Activated naive CD8-positive, alpha-beta T cell (primary cell): ENCODE measurements around the gene SFT2D1.
"Not testable (repeated sequence)": the region's sequence is repeated elsewhere in the genome, so short reads cannot be mapped to it uniquely, and the experiment has no call there.

ENCODE experiments used
- H3K27ac Mint-ChIP-seq: one replicate; pipeline ENCODE4 v1.8.0; 2021; ENCODE audit warnings: mixed read lengths
- H3K27me3 Mint-ChIP-seq: one replicate; pipeline ENCODE4 v1.8.0; 2021; ENCODE audit warnings: mixed read lengths
- H3K36me3 Mint-ChIP-seq: one replicate; pipeline ENCODE4 v1.8.0; 2021; ENCODE audit warnings: mixed read lengths
- H3K4me1 Mint-ChIP-seq: one replicate; pipeline ENCODE4 v1.8.0; 2021; ENCODE audit warnings: low read depth, mixed read lengths
- H3K4me3 Mint-ChIP-seq: one replicate; pipeline ENCODE4 v1.8.0; 2021; ENCODE audit warnings: mild to moderate bottlenecking, mixed read lengths
- H3K9me3 Mint-ChIP-seq: one replicate; pipeline ENCODE4 v1.8.0; 2021; ENCODE audit warnings: low read depth, mixed read lengths

The SFT2D1 gene

DNA sequence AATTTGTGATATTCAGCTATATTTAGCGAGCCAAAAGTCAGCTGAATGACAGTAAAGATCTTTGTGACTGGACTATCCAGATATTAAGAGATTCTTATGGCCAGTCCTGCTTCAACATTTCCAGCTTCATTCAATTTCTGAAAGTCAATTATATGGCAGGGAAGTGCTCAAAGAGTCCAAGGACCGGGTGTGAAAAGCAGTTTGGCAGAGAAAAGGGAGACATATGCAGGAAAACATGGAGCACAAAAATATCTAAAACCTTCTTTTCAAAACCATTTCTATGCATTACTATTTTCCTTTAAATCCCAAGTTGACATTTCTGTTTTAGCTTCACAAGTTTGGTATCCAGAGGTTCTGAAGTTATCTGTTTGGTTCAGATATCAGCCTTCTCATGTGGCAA lies 35.4 kb upstream of the SFT2D1 start:
- no peak overlapping the region for H3K27ac Mint-ChIP-seq

DNA sequence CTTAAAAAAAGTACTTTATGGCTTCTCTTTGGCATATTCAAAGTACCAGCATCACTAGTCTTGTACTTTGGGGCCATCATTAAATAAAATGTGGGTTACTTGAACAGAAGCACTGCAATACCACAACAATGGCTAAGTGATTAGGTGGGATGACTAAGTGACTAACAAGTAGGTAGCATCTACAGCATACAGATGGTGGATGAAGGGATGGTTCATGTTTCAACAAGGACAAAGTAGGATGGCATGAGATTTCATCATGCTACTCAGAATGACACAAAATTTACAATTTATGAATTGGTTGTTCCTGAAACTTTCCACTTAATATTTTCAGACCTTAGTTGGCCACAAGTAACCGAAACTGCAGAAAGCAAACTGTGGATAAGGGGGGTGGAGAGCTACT lies 32.7 kb upstream of the SFT2D1 start:
- peaks cover 3% of the 10 kb centered on the region for H3K36me3 Mint-ChIP-seq

More for the DNA sequence above, 35.4 kb upstream of the SFT2D1 start:
- no peak overlapping the region for H3K4me3 Mint-ChIP-seq
- no peaks in the 10 kb centered on the region for H3K9me3 Mint-ChIP-seq
- H3K4me1 Mint-ChIP-seq = peaks cover 9% of the 10 kb centered on the region
- H3K27me3 Mint-ChIP-seq = no peaks in the 10 kb centered on the region
- peaks cover 2% of the 10 kb centered on the region for H3K36me3 Mint-ChIP-seq

DNA sequence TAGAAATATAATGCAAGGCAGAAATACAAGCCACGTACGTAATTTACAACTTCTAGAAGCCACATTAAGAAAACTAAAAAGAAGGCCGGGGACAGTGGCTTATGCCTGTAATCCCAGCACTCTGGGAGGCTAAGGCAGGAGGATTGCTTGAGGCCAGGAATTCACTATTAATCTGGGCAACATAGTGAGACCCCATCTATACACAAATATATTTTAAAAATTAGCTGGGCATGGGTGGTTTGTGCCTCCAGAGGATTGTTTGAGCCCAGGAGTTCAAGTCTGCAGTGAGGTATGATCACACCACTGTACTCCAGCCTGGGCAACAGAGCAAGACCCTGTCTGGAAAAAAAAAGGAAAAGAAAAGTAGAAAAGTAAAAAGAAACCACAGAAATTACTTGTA lies 28.1 kb upstream of the SFT2D1 start:
- Mint-ChIP-seq H3K4me3 (no peak overlapping the region), H3K36me3 (peaks cover 11% of the 10 kb centered on the region), H3K27me3 (no peaks in the 10 kb centered on the region), H3K4me1 (no peaks in the 10 kb centered on the region), H3K27ac (no peak overlapping the region), H3K9me3 (no peaks in the 10 kb centered on the region)

More for the DNA sequence above, 32.7 kb upstream of the SFT2D1 start:
- Mint-ChIP-seq H3K27me3 (no peaks in the 10 kb centered on the region), H3K27ac (no peak overlapping the region), H3K4me3 (no peak overlapping the region), H3K9me3 (no peaks in the 10 kb centered on the region), H3K4me1 (no peaks in the 10 kb centered on the region)

DNA sequence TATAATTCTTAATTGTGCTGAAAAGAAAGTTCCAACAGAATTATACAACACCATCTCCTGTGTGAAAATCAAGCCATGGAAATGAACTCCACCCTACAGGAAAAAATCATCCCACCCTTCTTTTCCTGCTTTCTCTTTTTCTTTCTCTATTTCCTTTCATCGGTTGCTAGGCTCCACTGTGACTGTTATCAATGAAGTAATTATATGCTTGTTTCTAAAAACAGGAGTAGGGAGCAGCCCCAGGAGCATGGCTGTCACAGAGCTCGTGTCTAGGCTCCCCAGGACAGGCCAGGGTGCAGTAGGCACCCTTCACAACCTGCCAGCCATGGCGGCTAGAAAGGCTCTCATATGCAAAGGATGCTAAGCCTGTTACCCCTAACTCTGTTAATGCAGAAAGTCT lies 27.4 kb upstream of the SFT2D1 start:
- no peak overlapping the region for H3K27ac Mint-ChIP-seq
- no peaks in the 10 kb centered on the region for H3K4me1 Mint-ChIP-seq
- H3K27me3 Mint-ChIP-seq = no peaks in the 10 kb centered on the region
- peaks cover 11% of the 10 kb centered on the region for H3K36me3 Mint-ChIP-seq
- H3K4me3 Mint-ChIP-seq = no peak overlapping the region
- H3K9me3 Mint-ChIP-seq = no peaks in the 10 kb centered on the region

DNA sequence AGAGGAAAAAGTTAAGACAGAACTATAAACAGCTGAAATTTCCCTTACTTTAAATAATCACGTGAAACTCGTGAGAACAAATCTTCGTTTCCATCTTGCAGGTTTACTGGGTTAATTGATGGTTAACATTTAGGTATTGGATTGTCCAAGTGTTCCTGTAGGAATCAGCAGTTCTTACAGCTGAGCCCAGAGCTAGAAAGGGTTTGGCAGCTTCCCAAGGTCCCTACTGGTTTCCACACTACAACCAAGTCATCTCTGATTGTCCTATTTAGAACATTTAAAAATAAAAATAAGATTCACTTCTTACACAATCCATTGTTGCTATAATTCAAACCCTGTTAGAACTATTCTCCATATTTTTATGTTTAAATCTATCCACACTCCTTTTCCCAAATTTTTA lies 24.6 kb upstream of the SFT2D1 start:
- Mint-ChIP-seq H3K4me3 (no peak overlapping the region), H3K9me3 (no peaks in the 10 kb centered on the region), H3K4me1 (no peaks in the 10 kb centered on the region), H3K27me3 (no peaks in the 10 kb centered on the region), H3K36me3 (peaks cover 18% of the 10 kb centered on the region), H3K27ac (no peak overlapping the region)

DNA sequence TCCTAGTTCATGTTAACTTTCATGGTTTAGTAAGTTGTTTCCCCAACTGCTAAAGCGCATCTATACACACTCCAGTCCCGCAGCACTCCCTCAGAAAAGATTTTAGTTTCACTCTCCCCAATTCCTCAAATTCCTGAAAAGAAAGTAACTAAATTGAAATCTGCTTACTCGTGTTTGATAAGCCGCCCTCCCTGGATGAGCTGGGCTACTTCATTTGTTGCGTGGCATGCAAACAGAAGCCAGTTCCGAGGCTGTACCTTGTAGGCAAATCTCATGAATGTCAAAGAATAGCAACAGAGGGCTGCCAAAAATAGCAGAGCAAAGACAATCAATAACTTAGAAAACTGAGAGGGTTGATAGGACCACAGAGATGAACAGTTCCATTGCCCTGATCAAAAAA lies 23.5 kb upstream of the SFT2D1 start:
- no peaks in the 10 kb centered on the region for H3K4me1 Mint-ChIP-seq
- H3K36me3 Mint-ChIP-seq = peaks cover 18% of the 10 kb centered on the region
- no peaks in the 10 kb centered on the region for H3K9me3 Mint-ChIP-seq
- no peak overlapping the region for H3K4me3 Mint-ChIP-seq
- H3K27ac Mint-ChIP-seq = no peak overlapping the region
- H3K27me3 Mint-ChIP-seq = no peaks in the 10 kb centered on the region

DNA sequence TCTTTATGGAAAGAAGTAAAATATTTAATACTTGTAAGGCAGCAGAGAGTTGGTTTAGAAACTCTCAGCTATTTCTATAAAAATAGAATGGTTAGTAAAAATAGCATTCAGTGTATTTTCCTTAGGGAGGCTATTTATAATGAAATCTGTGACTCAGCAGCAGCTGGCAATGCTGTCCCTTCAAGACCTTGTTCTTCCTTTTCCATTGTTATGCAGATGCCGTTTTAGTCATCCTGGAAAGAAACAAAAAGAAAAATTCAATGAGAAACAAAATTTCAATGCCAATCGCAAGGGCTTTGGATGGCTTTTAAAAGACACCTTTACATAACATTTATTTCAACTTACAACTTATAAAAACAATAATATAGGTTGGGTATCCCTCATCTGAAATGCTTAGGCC lies 22.9 kb upstream of the SFT2D1 start:
- no peaks in the 10 kb centered on the region for H3K4me1 Mint-ChIP-seq
- H3K27me3 Mint-ChIP-seq = no peaks in the 10 kb centered on the region
- no peak overlapping the region for H3K4me3 Mint-ChIP-seq
- H3K27ac Mint-ChIP-seq = no peak overlapping the region
- no peaks in the 10 kb centered on the region for H3K9me3 Mint-ChIP-seq
- H3K36me3 Mint-ChIP-seq = peaks cover 18% of the 10 kb centered on the region

DNA sequence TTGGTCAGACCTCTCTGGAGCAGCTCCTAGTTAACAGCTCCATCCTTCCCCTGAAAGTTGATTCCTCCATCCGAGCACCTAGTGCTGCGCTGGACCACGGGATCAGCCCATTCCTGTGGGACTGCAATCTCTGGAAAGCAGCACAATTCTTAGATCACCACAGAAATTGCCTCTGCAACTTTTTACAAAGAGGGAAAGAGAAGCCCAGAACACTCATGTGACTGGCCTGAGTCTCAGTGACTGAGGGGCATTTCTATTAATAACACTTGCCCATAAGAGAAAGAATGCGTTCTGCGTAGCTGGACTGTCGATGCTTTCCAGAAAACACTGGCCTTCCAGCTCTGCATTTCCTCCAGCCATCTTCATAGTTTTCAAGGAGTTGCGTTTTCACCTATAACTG lies 22.1 kb upstream of the SFT2D1 start:
- H3K27me3 Mint-ChIP-seq = no peaks in the 10 kb centered on the region
- no peak overlapping the region for H3K27ac Mint-ChIP-seq
- H3K4me3 Mint-ChIP-seq = no peak overlapping the region
- peaks cover 14% of the 10 kb centered on the region for H3K36me3 Mint-ChIP-seq
- no peaks in the 10 kb centered on the region for H3K4me1 Mint-ChIP-seq
- H3K9me3 Mint-ChIP-seq = no peaks in the 10 kb centered on the region

DNA sequence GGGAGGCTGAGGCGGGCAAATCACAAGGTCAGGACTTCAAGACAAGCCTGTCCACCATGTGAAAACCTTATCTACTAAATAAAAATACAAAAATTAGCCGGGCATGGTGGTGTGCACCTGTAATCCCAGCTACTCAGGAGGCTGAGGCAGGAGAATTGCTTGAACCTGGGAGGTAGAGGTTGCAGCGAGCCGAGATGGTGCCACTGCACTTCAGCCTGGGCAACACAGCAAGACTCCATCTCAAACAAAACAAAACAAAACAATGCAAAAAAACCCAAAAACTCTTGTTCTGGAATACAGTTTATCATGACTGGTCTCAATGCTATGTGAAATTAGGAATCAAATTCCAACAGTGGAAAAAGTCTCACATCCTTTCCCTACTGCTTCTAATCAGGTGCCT lies 20.1 kb upstream of the SFT2D1 start:
- peaks cover 12% of the 10 kb centered on the region for H3K36me3 Mint-ChIP-seq
- not testable (repeated sequence) for H3K9me3 Mint-ChIP-seq, H3K27ac Mint-ChIP-seq, H3K4me1 Mint-ChIP-seq, H3K4me3 Mint-ChIP-seq, H3K27me3 Mint-ChIP-seq

DNA sequence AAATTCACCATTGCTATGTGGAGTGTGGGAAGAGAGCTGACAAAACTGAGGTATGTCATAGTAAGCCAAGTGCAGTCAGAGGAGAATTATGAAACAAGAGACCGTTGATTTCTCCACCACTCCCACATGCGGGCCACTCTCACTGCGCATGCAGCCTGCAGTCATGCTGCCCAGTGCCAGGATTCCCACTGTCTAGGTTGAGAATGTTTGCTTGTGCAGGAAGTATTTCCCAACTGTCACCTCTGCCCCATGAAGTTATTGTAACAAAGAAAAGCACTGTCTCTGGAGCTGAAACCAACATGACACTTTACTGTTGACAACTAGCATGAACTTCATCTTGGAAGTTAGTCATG lies 18.7 kb upstream of the SFT2D1 start:
- Mint-ChIP-seq H3K9me3 (no peaks in the 10 kb centered on the region), H3K4me3 (no peak overlapping the region), H3K27me3 (no peaks in the 10 kb centered on the region), H3K4me1 (no peaks in the 10 kb centered on the region), H3K27ac (no peak overlapping the region), H3K36me3 (peaks cover 12% of the 10 kb centered on the region)

DNA sequence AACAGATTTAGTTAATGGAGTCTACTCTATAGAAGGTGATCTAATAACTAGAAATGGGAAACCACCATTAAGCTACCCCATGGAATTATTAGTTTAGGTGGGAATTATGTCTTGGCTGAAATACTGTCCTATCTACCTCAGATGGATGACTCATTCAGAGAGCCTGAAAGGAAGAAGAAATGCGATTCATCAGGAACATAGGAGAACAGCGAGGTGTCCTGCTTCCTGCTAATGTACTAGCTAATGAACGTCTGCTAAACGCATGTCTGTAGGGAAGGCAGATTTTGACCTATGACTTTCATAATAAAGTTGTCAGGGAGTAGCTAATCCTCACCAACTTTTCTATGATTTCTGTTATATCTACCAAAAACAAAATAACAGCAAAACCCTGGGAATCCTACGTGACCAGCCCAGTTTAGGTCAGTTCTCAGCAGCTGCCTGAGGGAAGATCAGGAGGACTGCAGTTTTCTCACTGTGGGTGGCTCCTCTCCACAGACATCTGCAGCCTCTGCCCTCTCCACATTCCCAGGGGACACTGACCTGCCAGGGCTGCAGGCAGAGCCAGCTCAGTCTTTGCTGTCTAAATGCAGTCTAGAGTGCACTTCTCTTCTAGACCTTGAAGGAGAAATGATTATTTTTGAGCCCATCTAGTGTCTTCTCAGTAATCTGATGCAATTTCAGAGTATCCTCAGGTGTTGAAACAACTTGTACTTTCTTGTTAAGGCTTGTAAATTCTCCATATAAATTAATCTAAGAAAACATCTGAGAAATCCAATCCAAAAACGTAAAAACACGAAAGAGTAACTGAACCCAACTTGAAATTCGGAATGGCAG lies 18.1 kb upstream of the SFT2D1 start:
- Mint-ChIP-seq H3K27ac (no peak overlapping the region), H3K9me3 (no peaks in the 10 kb centered on the region), H3K4me1 (no peaks in the 10 kb centered on the region), H3K4me3 (no peak overlapping the region), H3K36me3 (peaks cover 9% of the 10 kb centered on the region), H3K27me3 (no peaks in the 10 kb centered on the region)

DNA sequence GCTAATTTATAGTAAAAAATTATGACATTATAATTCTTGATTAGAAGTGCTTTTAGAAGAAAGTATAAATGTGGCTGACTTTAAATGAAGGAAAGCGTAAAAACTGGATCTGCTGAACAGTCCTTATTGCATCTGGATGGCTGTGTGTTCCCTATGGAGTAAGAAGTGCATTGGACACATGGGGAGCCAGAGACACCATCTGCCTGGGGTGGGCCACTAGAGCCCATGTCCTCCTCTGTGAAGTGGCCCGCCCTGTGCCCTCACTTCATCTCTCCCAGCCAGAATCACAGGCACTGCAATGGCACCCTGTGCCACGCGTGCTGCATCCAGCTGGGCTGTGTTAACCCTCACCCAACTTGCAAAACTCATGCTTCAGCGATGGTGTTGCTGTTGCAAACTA lies 13.2 kb upstream of the SFT2D1 start:
- Mint-ChIP-seq H3K36me3 (peaks cover 8% of the 10 kb centered on the region), H3K27ac (no peak overlapping the region), H3K9me3 (peaks cover 12% of the 10 kb centered on the region), H3K27me3 (no peaks in the 10 kb centered on the region), H3K4me3 (no peak overlapping the region), H3K4me1 (no peaks in the 10 kb centered on the region)

DNA sequence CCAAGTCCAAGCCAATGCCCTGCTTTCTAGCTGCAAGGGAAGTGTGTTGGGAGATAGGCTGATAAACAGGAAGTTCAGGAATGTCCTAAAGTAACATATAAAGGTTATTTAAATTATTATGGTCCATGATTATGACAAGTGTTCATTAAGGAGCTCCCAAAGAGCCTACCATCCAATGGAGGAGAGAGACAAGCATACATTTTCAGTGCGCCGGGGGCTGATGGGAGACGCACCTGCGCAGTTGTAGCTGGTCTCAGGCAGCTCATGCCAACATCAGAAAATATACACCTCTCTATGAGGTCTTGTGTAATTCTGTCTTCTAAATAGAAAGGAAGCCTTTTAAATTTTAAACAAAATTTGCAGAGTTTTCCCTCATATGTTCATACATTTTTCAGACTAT lies 12.6 kb upstream of the SFT2D1 start:
- H3K9me3 Mint-ChIP-seq = peaks cover 17% of the 10 kb centered on the region
- peaks cover 8% of the 10 kb centered on the region for H3K36me3 Mint-ChIP-seq
- no peak overlapping the region for H3K27ac Mint-ChIP-seq
- H3K4me3 Mint-ChIP-seq = no peak overlapping the region
- no peaks in the 10 kb centered on the region for H3K4me1 Mint-ChIP-seq
- no peaks in the 10 kb centered on the region for H3K27me3 Mint-ChIP-seq

DNA sequence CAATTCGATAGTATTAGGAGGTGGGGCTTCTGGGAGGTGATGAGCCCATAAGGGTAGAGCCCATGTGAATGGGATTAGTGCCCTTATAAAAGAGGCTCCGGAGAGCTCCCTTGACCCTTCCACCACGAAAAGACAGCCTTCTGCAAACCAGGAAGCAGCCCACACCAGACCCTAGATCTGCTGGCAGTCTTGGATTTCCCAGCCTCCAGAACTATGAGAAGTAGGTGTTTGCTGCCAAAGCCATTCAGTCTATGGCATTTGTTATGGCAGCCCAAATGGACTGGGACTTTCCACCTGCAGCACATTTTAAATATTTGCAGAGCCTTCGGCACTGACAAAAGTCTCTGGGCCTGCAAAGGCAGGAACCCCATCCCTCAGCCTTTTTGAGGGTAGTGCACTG lies 11.8 kb upstream of the SFT2D1 start:
- H3K4me3 Mint-ChIP-seq = no peak overlapping the region

DNA sequence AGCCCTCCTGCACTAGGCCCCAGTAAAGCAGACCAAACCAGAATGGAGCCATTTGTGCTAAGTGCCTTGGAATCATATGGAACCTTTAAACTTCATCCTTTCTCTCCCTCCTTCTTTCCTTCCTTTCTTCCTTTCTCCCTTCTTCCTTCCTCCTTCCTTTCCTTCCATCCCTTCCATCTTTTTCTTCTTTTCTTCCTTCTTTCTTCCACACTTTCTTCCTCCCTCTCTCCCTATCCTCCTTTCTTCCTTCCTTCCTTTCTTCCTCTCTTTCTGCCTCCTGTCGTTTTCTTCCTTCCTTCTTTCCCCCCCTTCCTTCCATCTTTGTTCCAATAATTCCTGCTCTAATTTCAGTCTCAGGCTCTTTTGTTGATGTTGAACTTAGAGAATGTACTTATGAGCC lies 11.2 kb upstream of the SFT2D1 start:
- H3K27me3 Mint-ChIP-seq = no peaks in the 10 kb centered on the region
- H3K4me1 Mint-ChIP-seq = no peaks in the 10 kb centered on the region
- peaks cover 23% of the 10 kb centered on the region for H3K9me3 Mint-ChIP-seq
- H3K36me3 Mint-ChIP-seq = peaks cover 8% of the 10 kb centered on the region
- no peak overlapping the region for H3K4me3 Mint-ChIP-seq
- no peak overlapping the region for H3K27ac Mint-ChIP-seq

More for the DNA sequence above, 11.8 kb upstream of the SFT2D1 start:
- no peaks in the 10 kb centered on the region for H3K27me3 Mint-ChIP-seq
- H3K4me1 Mint-ChIP-seq = no peaks in the 10 kb centered on the region
- peaks cover 8% of the 10 kb centered on the region for H3K36me3 Mint-ChIP-seq
- peaks cover 23% of the 10 kb centered on the region for H3K9me3 Mint-ChIP-seq
- no peak overlapping the region for H3K27ac Mint-ChIP-seq

DNA sequence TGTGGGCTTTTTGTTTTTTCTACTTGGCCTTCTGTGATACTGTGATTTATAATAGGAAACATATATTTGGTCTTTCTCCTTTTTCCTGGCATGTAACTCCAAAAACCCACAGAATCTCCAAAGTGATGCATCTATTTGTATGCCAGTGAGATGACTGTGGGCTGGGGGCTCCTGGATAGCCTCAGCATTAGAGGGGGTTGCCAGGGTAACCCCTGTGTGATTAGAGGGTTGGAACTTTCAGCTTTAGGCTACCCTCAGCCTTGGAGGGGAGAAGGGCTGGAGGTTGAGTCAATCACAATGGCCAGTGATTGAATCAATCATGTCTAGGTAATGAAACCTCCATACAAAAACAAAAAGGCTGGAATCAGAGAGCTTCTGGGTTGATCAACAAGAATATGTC lies 10.6 kb upstream of the SFT2D1 start:
- peaks cover 23% of the 10 kb centered on the region for H3K9me3 Mint-ChIP-seq
- H3K27ac Mint-ChIP-seq = no peak overlapping the region
- no peak overlapping the region for H3K4me3 Mint-ChIP-seq
- no peaks in the 10 kb centered on the region for H3K4me1 Mint-ChIP-seq
- peaks cover 8% of the 10 kb centered on the region for H3K36me3 Mint-ChIP-seq
- no peaks in the 10 kb centered on the region for H3K27me3 Mint-ChIP-seq
